Measurements from ENCODE around the gene CCHCR1. TPM values are rescaled to one million over a fixed set of nuclear protein-coding genes. Genes with fewer than 3 reads are reported as not detected.

Gene CCHCR1
- total and polyA plus RNA-seq, 2 of the 8 experiments (the other 6 are each of a cell fraction or from before 2014, with no cell fraction given), result 20.9 to 38.0 TPM

DNA sequence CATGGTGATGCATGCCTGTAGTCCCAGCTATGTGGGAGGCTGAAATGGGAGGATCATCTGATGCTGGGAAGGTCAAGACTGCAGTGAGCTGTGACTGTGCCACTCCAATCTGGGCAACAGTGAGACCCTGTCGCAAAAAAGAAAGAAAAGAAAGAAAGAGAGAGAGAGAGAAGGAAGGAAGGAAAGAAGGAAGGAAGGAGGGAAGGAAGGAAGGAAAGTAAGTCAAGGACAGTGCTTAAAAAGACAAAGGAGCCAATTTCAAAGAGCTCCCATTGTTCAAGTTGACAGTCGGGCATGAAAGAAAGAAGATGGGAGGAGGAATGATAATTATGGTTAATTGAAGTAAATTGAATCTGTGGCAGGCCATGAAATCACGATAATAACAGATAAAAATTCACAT, 61.4 kb downstream of the CCHCR1 start:
- Histone ChIP-seq H2BK5ac (ENCODE audit: low read depth, low read length) (no peak overlapping the region), H3K4me2 (ENCODE audit: insufficient read depth in 1 of 2, low read depth in 2 of 2, low read length in 2 of 2) (no peak overlapping the region), H3K27me3 (replicated peaks in 1 of 4; ENCODE audit: control insufficient read depth in 3 of 4, extremely low read depth in 1 of 4, insufficient read depth in 3 of 4, low read length in 3 of 4) (no peaks in the 10 kb centered on the region), H3K56ac (replicated peaks; ENCODE audit: insufficient read length, low read depth, low read length) (no peak overlapping the region), H3K9me3 (ENCODE audit: insufficient read depth in 2 of 2, low read depth in 1 of 2, low read length in 1 of 2) (no peaks in the 10 kb centered on the region), H3K14ac (ENCODE audit: insufficient read length) (no peak overlapping the region), H3K79me2 (ENCODE audit: control insufficient read depth in 1 of 2, insufficient read depth in 2 of 2, low read length in 2 of 2) (no peaks in the 10 kb centered on the region), H2BK20ac (ENCODE audit: low read length) (no peak overlapping the region), H3K4me1 (replicated peaks in 1 of 4; ENCODE audit: control insufficient read depth in 3 of 4, insufficient read depth in 4 of 4, low read length in 3 of 4) (peaks cover 0 to 3% (median 0%) of the 10 kb centered on the region in 4 experiments; a peak in 3 of 7 replicates), H3K18ac (ENCODE audit: extremely low read depth, low read length) (no peak overlapping the region), H4K20me1 (replicated peaks in 1 of 2; ENCODE audit: control insufficient read depth in 1 of 2, insufficient read depth in 2 of 2, low read length in 2 of 2) (no peaks in the 10 kb centered on the region), H3K4ac (replicated peaks; ENCODE audit: insufficient read length, low read depth, low read length) (no peak overlapping the region), H3K4me3 (ENCODE audit: extremely low read depth in 1 of 4, insufficient read depth in 2 of 4, low read depth in 3 of 4, low read length in 4 of 4) (no peak overlapping the region), H3K27ac (ENCODE audit: low read depth, low read length) (no peak overlapping the region), H2BK12ac (ENCODE audit: low read depth, low read length) (no peak overlapping the region), H3K23me2 (ENCODE audit: low read depth, low read length) (no peaks in the 10 kb centered on the region), H4K8ac (ENCODE audit: extremely low read depth, insufficient read depth, low read length) (no peak overlapping the region), H2BK15ac (ENCODE audit: low read length) (no peak overlapping the region), H3K36me3 (ENCODE audit: control insufficient read depth in 2 of 4, insufficient read depth in 4 of 4, low read length in 3 of 4) (no peaks in the 10 kb centered on the region), H4K91ac (replicated peaks; ENCODE audit: insufficient read length, low read length) (no peak overlapping the region), H4K5ac (ENCODE audit: insufficient read length, low read depth, low read length) (no peak overlapping the region), H3K79me1 (ENCODE audit: low read depth, low read length) (no peaks in the 10 kb centered on the region), H3K9ac (replicated peaks in 1 of 4; ENCODE audit: extremely low read depth in 1 of 4, low read depth in 3 of 4, low read length in 3 of 4) (no peak overlapping the region), H2AK5ac (ENCODE audit: low read depth, low read length) (no peak overlapping the region), H2AFZ (ENCODE audit: low read length) (no peak overlapping the region), H3K23ac (ENCODE audit: insufficient read length) (no peak overlapping the region), H2BK120ac (replicated peaks; ENCODE audit: low read depth, low read length) (no peak overlapping the region)
- ChIA-PET CTCF (ENCODE audit: partially characterized antibody) (interaction anchor here (0.5 to 1.4 kb wide), 8 partner anchors 9 to 1271 kb away, joined by 3 to 7 read pairs (median 4); no protein-coding TSS in a partner anchor), POLR2A (ENCODE audit: partially characterized antibody) (no interaction called here)
- DNase-seq (ENCODE audit: low read depth in 1 of 2, low spot score in 2 of 2) (no peak), FAIRE-seq (no peak)
- 87% methylated on average over 3 of the region's 3 CpGs; no CpG with 5 or more reads in 1 of the 2 experiments for WGBS, 2 experiments (ENCODE audit: extremely low coverage in 1 of 2, insufficient coverage in 1 of 2, insufficient read length in 1 of 2, insufficient replicate concordance in 2 of 2, low coverage in 1 of 2, low lambda C conversion rate in 2 of 2, missing lambda C conversion rate in 1 of 2)
- TF ChIP-seq BACH1 (IDR thresholded peaks at IDR 0.05; ENCODE audit: low read length) (no peak), GTF2F1 (IDR thresholded peaks at IDR 0.05; ENCODE audit: borderline replicate concordance, low read depth, low read length) (no peak), NRF1 (IDR thresholded peaks at IDR 0.05; ENCODE audit: low read depth, low read length) (no peak), GABPA (IDR thresholded peaks at IDR 0.05; ENCODE audit: borderline replicate concordance, insufficient read depth, low read length) (no peak), SRF (IDR thresholded peaks at IDR 0.05; ENCODE audit: low read depth, low read length) (no peak), RXRA (IDR thresholded peaks at IDR 0.05; ENCODE audit: insufficient read depth, low read depth, low read length) (no peak), HDAC6 (IDR thresholded peaks at IDR 0.05; ENCODE audit: low read depth, low read length) (no peak), CBX5 (IDR thresholded peaks at IDR 0.05; ENCODE audit: low read depth, low read length) (no peak)
